HCT116 (cell line): Measurements from ENCODE around the gene IFRD1. TPM values are rescaled to one million over a fixed set of nuclear protein-coding genes. Genes with fewer than 3 reads are reported as not detected.

ENCODE experiments used
- ATAC-seq: fragments of 200-7000 bp; cut with Tn5 transposase; 2 replicates; pipeline ENCODE4 v1.9.1; 2020; ENCODE audit warnings: mild to moderate bottlenecking, moderate library complexity
- BruUV-seq: library from RNA; stranded (reverse); fragments of 400-500 nt; replicated peaks from 2 replicates; lab custom pipeline; 2021; lab: Mats Ljungman, UMichigan
- CTCF ChIA-PET: fragments of 300-600 bp; sonication (Branson Sonifier 250); formaldehyde crosslinking; loops from one replicate; lab custom pipeline; 2021; ENCODE audit warnings: antibody characterized with exemption; lab: Charles Lee
- POLR2A ChIA-PET: fragments of 300-600, 350-600 bp; sonication (Branson Sonifier 250); formaldehyde crosslinking; loops from one replicate; lab custom pipeline; 2021; ENCODE audit warnings: antibody characterized with exemption; lab: Charles Lee
- RAD21 ChIA-PET, 2 experiments: fragments of 300-600 bp; sonication (Branson Sonifier 250); formaldehyde crosslinking; loops; one replicate each; lab custom pipeline; 2023; ENCODE audit warnings: low total read pairs in 2 of 2; ENCODE audit not compliant: uncharacterized antibody in 2 of 2, unreplicated experiment in 2 of 2, low non-redundant PET in 1 of 2; lab: Charles Lee
- DNase-seq: peaks from one replicate; pipeline ENCODE4 v3.0.0-alpha.2; 2010; ENCODE audit warnings: low read depth, low spot score
- H2AFZ ChIP-seq: fragments of 200-600 bp; shearing (Covaris generic), sonication (generic); 2 replicates; pipeline ENCODE4 v1.6.1; 2017; ENCODE audit warnings: low read depth, mixed run types, mixed read lengths, antibody characterized with exemption, low read length; ENCODE audit not compliant: poor library complexity, severe bottlenecking
- H3K27ac ChIP-seq: 2 replicates; pipeline ENCODE4 v1.5.1; 2012; ENCODE audit warnings: low read depth, low read length
- H3K27me3 ChIP-seq: fragments of 200-600 bp; sonication (generic); 2 replicates; pipeline ENCODE4 v1.6.1; 2016; ENCODE audit warnings: mixed run types, low read length, mixed read lengths; ENCODE audit not compliant: insufficient read depth
- H3K36me3 ChIP-seq, 2 experiments: fragments of 200-500 bp in 1 of 2; fragments of 200-600 bp in 1 of 2; sonication (Bioruptor generic) in 1 of 2; sonication (generic) in 1 of 2; 2 replicates each; pipeline versions ENCODE4 v1.5.1 to v1.6.1; 2014 to 2016; ENCODE audit warnings: low read length in 2 of 2, inconsistent platforms in 1 of 2, mixed read lengths in 1 of 2, mixed run types in 1 of 2; ENCODE audit not compliant: insufficient read depth in 2 of 2, control insufficient read depth in 1 of 2
- H3K4me1 ChIP-seq, 2 experiments: fragments of 200-600 bp in 1 of 2; sonication (generic) in 1 of 2; 2 replicates each; pipeline versions ENCODE4 v1.5.1 to v1.6.1; 2012 to 2017; ENCODE audit warnings: low read length in 2 of 2, inconsistent platforms in 1 of 2, mild to moderate bottlenecking in 1 of 2, mixed read lengths in 1 of 2, mixed run types in 1 of 2, moderate library complexity in 1 of 2; ENCODE audit not compliant: insufficient read depth in 2 of 2, control insufficient read depth in 1 of 2
- H3K4me2 ChIP-seq: fragments of 200-600 bp; sonication (generic); 2 replicates; pipeline ENCODE4 v1.6.1; 2017; ENCODE audit warnings: mixed run types, low read length, mixed read lengths
- H3K4me3 ChIP-seq, 2 experiments: fragments of 200-600 bp in 1 of 2; sonication (generic) in 1 of 2; replicated peaks in 1 of 2; 2 replicates each; pipeline ENCODE4 v1.5.1; 2011 to 2016; ENCODE audit warnings: low read length in 2 of 2, control low read depth in 1 of 2, low read depth in 1 of 2, mild to moderate bottlenecking in 1 of 2, mixed read lengths in 1 of 2, mixed run types in 1 of 2
- H3K79me2 ChIP-seq: fragments of 200-600 bp; sonication (generic); 2 replicates; pipeline ENCODE4 v1.6.1; 2017; ENCODE audit warnings: mild to moderate bottlenecking, mixed run types, low read length, moderate library complexity, mixed read lengths; ENCODE audit not compliant: insufficient read depth
- H3K9ac ChIP-seq: fragments of 200-600 bp; sonication (generic); 2 replicates; pipeline ENCODE4 v1.6.1; 2016; ENCODE audit warnings: low read length, mixed read lengths
- H3K9me2 ChIP-seq: fragments of 200-600 bp; sonication (generic), shearing (Covaris generic); 2 replicates; pipeline ENCODE4 v1.6.1; 2017; ENCODE audit warnings: mixed run types, mild to moderate bottlenecking, moderate library complexity; ENCODE audit not compliant: insufficient read depth
- H3K9me3 ChIP-seq, 2 experiments: fragments of 200-500 bp in 1 of 2; fragments of 200-600 bp in 1 of 2; sonication (Bioruptor generic) in 1 of 2; sonication (generic) in 1 of 2; 2 replicates each; pipeline ENCODE4 v1.6.1; 2014 to 2017; ENCODE audit warnings: low read length in 2 of 2, mixed read lengths in 2 of 2, inconsistent platforms in 1 of 2, low read depth in 1 of 2, mild to moderate bottlenecking in 1 of 2, mixed run types in 1 of 2, moderate library complexity in 1 of 2; ENCODE audit not compliant: control insufficient read depth in 1 of 2, insufficient read depth in 1 of 2
- H4K20me1 ChIP-seq: fragments of 200-600 bp; sonication (generic), shearing (Covaris generic); 2 replicates; pipeline ENCODE4 v1.6.1; 2017; ENCODE audit warnings: mixed run types, mild to moderate bottlenecking, moderate library complexity; ENCODE audit not compliant: insufficient read depth
- CEBPB ChIP-seq: IDR thresholded peaks from 2 replicates; pipeline ENCODE4 v1.6.1; 2012; ENCODE audit warnings: low read depth
- EGR1 ChIP-seq: IDR thresholded peaks from 2 replicates; pipeline ENCODE4 v1.6.1; 2012; ENCODE audit warnings: low read depth
- ELF1 ChIP-seq: IDR thresholded peaks from 2 replicates; pipeline ENCODE4 v1.6.1; 2012; ENCODE audit warnings: low read depth, borderline replicate concordance
- EZH2 ChIP-seq: fragments of 200-600 bp; sonication (generic); IDR thresholded peaks from 2 replicates; pipeline ENCODE4 v1.6.1; 2017; ENCODE audit warnings: antibody characterized with exemption, mixed run types
- EZH2phosphoT487 ChIP-seq: fragments of 200-600 bp; IDR thresholded peaks from 2 replicates; pipeline ENCODE4 v1.6.1; 2018; ENCODE audit warnings: antibody characterized with exemption, borderline replicate concordance
- FOSL1 ChIP-seq: IDR thresholded peaks from 2 replicates; pipeline ENCODE4 v1.6.1; 2012; ENCODE audit warnings: low read depth
- JUND ChIP-seq: IDR thresholded peaks from 2 replicates; pipeline ENCODE4 v1.6.1; 2012
- POLR2AphosphoS5 ChIP-seq: IDR thresholded peaks from 2 replicates; pipeline ENCODE4 v1.6.1; 2011; ENCODE audit warnings: mild to moderate bottlenecking, low read depth, low read length, moderate library complexity
- RAD21 ChIP-seq: IDR thresholded peaks from 2 replicates; pipeline ENCODE4 v1.6.1; 2012; ENCODE audit warnings: low read depth, mild to moderate bottlenecking
- SIN3A ChIP-seq: IDR thresholded peaks from 2 replicates; pipeline ENCODE4 v1.6.1; 2012; ENCODE audit warnings: low read depth
- ZNF274 ChIP-seq: fragments of 200-500 bp; sonication (Bioruptor generic); IDR thresholded peaks from 2 replicates; pipeline ENCODE4 v1.6.1; 2014; ENCODE audit warnings: mild to moderate bottlenecking, low read depth, low read length, inconsistent platforms
- intact Hi-C: fragments of 100-400 bp; cut with micrococcal nuclease; formaldehyde crosslinking; loops from 2 replicates; pipeline ENCODE4 v1.10.0; 2022
- total RNA-seq: library from RNA; stranded (reverse); gene quantifications from one replicate; pipeline ENCODE4 v1.2.1, GENCODE V29; 2021; ENCODE audit not compliant: unreplicated experiment
- TF ChIP-seq, protein P1 (sequence below), 3 experiments: fragments of 200-600 bp in 1 of 3; sonication (generic) in 1 of 3; IDR thresholded peaks in 2 of 3; conservative IDR thresholded peaks in 1 of 3; 2 replicates each; pipeline ENCODE4 v1.5.1; 2012 to 2017; ENCODE audit warnings: low read depth in 2 of 3, low read length in 2 of 3, antibody characterized with exemption in 1 of 3, borderline replicate concordance in 1 of 3, control low read depth in 1 of 3, mild to moderate bottlenecking in 1 of 3, mixed read lengths in 1 of 3, mixed run types in 1 of 3, moderate library complexity in 1 of 3; ENCODE audit not compliant: insufficient read depth in 1 of 3
- TF ChIP-seq, protein P2 (sequence below): IDR thresholded peaks from 2 replicates; pipeline ENCODE4 v1.6.1; 2012; ENCODE audit warnings: low read depth
- TF ChIP-seq, protein P3 (sequence below): IDR thresholded peaks from 2 replicates; pipeline ENCODE4 v1.6.1; 2012

IFRD1 gene
- total RNA-seq, 1 experiment from 2014 or later: 43.6 TPM

DNA sequence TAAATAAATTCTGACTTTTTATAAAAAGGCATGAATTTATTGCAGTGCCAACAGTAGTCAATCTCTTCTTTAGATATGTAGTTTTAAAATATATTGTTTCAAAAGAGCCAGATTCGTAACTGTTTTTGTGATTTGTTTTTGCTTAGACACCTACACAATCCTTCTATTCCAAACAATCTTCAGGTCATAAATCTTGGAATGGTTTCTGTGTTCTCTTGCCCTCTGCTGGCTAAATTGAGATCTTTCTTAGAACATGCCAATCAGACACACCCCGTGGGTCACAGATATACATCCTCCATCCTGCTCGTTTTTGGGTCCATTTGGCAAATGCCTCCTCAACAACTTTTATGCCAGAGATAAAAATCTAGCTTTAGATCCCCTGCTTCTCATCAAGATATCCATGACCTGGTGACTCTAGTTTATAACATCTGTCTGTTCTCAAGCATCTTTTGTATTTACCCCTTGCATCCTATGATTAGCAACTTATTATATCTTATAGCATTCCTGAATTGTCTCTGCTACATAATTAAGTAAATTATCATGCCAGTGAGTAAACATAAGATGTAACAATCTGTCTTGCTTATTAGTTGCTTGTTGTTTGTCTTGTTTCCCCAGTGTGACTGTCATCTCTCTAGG, 35.3 kb upstream of the IFRD1 start:
- intact Hi-C loops: loop anchor here (1.0 to 10.0 kb wide), 6 partner anchors 210 to 652 kb away; partner anchors contain the start of genes DOCK4 and ZNF277
- Histone ChIP-seq H3K9ac (no peak overlapping the region), H3K9me3 (no peaks in the 10 kb centered on the region), H3K27me3 (no peaks in the 10 kb centered on the region), H3K79me2 (no peaks in the 10 kb centered on the region), H3K4me3 (no peak overlapping the region), H3K4me1 (no peaks in the 10 kb centered on the region), H3K4me2 (no peak overlapping the region), H2AFZ (peak overlapping the region; percentile 20), H3K9me2 (no peaks in the 10 kb centered on the region)
- BruUV-seq: no TSS peak
- ATAC-seq (peak; percentile 93), DNase-seq (peak; percentile 36)
- ChIA-PET POLR2A (no interaction called here), RAD21 (no interaction called here), CTCF (interaction anchor here (0.6 kb wide), 1 partner anchor 293 kb away, joined by 3 read pairs; no protein-coding TSS in a partner anchor)
- TF ChIP-seq EZH2 (no peak), RAD21 (peak; percentile 69)
- TF ChIP-seq, protein P1, sequence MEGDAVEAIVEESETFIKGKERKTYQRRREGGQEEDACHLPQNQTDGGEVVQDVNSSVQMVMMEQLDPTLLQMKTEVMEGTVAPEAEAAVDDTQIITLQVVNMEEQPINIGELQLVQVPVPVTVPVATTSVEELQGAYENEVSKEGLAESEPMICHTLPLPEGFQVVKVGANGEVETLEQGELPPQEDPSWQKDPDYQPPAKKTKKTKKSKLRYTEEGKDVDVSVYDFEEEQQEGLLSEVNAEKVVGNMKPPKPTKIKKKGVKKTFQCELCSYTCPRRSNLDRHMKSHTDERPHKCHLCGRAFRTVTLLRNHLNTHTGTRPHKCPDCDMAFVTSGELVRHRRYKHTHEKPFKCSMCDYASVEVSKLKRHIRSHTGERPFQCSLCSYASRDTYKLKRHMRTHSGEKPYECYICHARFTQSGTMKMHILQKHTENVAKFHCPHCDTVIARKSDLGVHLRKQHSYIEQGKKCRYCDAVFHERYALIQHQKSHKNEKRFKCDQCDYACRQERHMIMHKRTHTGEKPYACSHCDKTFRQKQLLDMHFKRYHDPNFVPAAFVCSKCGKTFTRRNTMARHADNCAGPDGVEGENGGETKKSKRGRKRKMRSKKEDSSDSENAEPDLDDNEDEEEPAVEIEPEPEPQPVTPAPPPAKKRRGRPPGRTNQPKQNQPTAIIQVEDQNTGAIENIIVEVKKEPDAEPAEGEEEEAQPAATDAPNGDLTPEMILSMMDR (IDR thresholded peaks at IDR 0.05 in 2 of 3, conservative IDR thresholded peaks at IDR 0.05 in 1 of 3; ENCODE audit: borderline replicate concordance in 1 of 3, insufficient read depth in 1 of 3, low read depth in 2 of 3, low read length in 2 of 3): peak; percentile 60 to 68 (median 65); a peak in 5 of 6 replicates
- TF ChIP-seq, all 23 proteins: peak for 2
- H4K20me1 ChIP-seq: no peaks in the 10 kb centered on the region
- H3K27ac ChIP-seq: no peak overlapping the region
- H3K36me3 ChIP-seq: no peaks in the 10 kb centered on the region

DNA sequence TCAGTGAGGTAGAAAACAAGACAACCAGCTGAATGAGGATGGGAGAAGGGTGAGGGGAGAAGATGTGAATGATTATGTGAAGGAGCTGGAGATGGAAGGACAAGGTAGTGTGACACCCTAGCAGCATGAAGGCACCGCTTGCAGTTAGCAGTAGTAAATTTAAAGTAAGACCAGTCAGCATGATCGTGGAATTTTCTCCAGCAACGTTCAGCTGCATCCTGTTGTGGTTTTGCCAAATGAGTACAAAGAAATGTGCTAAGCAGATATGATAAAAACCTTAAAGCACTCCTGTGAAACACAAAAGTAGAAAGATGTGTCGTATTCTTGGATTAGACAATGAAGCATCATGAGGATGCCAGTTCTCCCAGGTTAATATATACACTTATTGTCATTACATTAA, 34.1 kb upstream of the IFRD1 start:
- ATAC-seq (no peak), DNase-seq (no peak)
- Histone ChIP-seq H3K9ac (no peak overlapping the region), H3K9me2 (no peaks in the 10 kb centered on the region), H4K20me1 (no peaks in the 10 kb centered on the region), H3K36me3 (no peaks in the 10 kb centered on the region), H3K4me2 (no peak overlapping the region), H3K9me3 (no peaks in the 10 kb centered on the region), H3K27ac (no peak overlapping the region), H3K79me2 (no peaks in the 10 kb centered on the region), H2AFZ (no peak overlapping the region), H3K4me3 (no peak overlapping the region), H3K27me3 (no peaks in the 10 kb centered on the region), H3K4me1 (no peaks in the 10 kb centered on the region)
- no TSS peak for BruUV-seq
- ChIA-PET POLR2A (interaction anchor here (1.4 kb wide), 1 partner anchor 34 kb away, joined by 5 read pairs; the partner anchor contains the start of gene IFRD1), RAD21 (no interaction called here), CTCF (interaction anchor here (0.9 kb wide), 1 partner anchor 651 kb away, joined by 3 read pairs; no protein-coding TSS in a partner anchor)
- no peak for TF ChIP-seq POLR2AphosphoS5
- no peak for TF ChIP-seq JUND
- no peak for TF ChIP-seq EZH2phosphoT487
- TF ChIP-seq ZNF274: no peak
- TF ChIP-seq SIN3A: no peak
- TF ChIP-seq CEBPB: no peak
- no peak for TF ChIP-seq EZH2
- no peak for TF ChIP-seq RAD21
- TF ChIP-seq ELF1: no peak
- TF ChIP-seq FOSL1: no peak
- TF ChIP-seq, protein P2, sequence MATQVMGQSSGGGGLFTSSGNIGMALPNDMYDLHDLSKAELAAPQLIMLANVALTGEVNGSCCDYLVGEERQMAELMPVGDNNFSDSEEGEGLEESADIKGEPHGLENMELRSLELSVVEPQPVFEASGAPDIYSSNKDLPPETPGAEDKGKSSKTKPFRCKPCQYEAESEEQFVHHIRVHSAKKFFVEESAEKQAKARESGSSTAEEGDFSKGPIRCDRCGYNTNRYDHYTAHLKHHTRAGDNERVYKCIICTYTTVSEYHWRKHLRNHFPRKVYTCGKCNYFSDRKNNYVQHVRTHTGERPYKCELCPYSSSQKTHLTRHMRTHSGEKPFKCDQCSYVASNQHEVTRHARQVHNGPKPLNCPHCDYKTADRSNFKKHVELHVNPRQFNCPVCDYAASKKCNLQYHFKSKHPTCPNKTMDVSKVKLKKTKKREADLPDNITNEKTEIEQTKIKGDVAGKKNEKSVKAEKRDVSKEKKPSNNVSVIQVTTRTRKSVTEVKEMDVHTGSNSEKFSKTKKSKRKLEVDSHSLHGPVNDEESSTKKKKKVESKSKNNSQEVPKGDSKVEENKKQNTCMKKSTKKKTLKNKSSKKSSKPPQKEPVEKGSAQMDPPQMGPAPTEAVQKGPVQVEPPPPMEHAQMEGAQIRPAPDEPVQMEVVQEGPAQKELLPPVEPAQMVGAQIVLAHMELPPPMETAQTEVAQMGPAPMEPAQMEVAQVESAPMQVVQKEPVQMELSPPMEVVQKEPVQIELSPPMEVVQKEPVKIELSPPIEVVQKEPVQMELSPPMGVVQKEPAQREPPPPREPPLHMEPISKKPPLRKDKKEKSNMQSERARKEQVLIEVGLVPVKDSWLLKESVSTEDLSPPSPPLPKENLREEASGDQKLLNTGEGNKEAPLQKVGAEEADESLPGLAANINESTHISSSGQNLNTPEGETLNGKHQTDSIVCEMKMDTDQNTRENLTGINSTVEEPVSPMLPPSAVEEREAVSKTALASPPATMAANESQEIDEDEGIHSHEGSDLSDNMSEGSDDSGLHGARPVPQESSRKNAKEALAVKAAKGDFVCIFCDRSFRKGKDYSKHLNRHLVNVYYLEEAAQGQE: no peak
- TF ChIP-seq EGR1: no peak
- TF ChIP-seq, protein P3, sequence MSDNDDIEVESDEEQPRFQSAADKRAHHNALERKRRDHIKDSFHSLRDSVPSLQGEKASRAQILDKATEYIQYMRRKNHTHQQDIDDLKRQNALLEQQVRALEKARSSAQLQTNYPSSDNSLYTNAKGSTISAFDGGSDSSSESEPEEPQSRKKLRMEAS: no peak
- intact Hi-C loops: loop anchor here (10.0 kb wide), 3 partner anchors 211 to 491 kb away; partner anchors contain the start of genes DOCK4 and ZNF277
